OCI-LY3 (cell line): ENCODE measurements around the gene LHPP.

Source experiments
- H2AFZ ChIP-seq: fragments of 200-600, 300-600 bp; shearing (Covaris generic); 2 replicates; pipeline ENCODE4 v1.6.0; 2014; ENCODE audit warnings: antibody characterized with exemption, low read depth, low read length
- H3K27ac ChIP-seq: fragments of 200-600, 300-600 bp; sonication (generic); 2 replicates; pipeline ENCODE4 v1.5.1; 2014; ENCODE audit warnings: mild to moderate bottlenecking, low read length, moderate library complexity, mixed read lengths
- H3K27me3 ChIP-seq: fragments of 200-600, 300-600 bp; sonication (generic); 2 replicates; pipeline ENCODE4 v1.6.1; 2014; ENCODE audit warnings: low read depth, low read length, mixed read lengths
- H3K36me3 ChIP-seq: fragments of 200-600, 300-600 bp; sonication (generic); replicated peaks from 2 replicates; pipeline ENCODE3; 2014; ENCODE audit warnings: low read depth, low read length, mixed read lengths
- H3K4me1 ChIP-seq: fragments of 300-600, 200-600 bp; sonication (generic); 2 replicates; pipeline ENCODE4 v1.6.1; 2014; ENCODE audit warnings: low read length, mixed read lengths
- H3K4me2 ChIP-seq: fragments of 200-600, 300-600 bp; sonication (generic); 2 replicates; pipeline ENCODE4 v1.6.1; 2014; ENCODE audit warnings: low read length, mixed read lengths
- H3K4me3 ChIP-seq: fragments of 300-600, 200-600 bp; sonication (generic); 2 replicates; pipeline ENCODE4 v1.5.1; 2014; ENCODE audit warnings: antibody characterized with exemption, mild to moderate bottlenecking, low read length, moderate library complexity
- H3K79me2 ChIP-seq: fragments of 300-600, 200-600 bp; shearing (Covaris generic); 2 replicates; pipeline ENCODE4 v1.6.1; 2014; ENCODE audit warnings: mild to moderate bottlenecking, low read length, mixed read lengths
- H3K9ac ChIP-seq: fragments of 300-600, 200-600 bp; shearing (Covaris generic); 2 replicates; pipeline ENCODE4 v1.6.0; 2014; ENCODE audit warnings: mild to moderate bottlenecking, low read length, moderate library complexity
- H3K9me3 ChIP-seq: fragments of 200-600, 300-600 bp; shearing (Covaris generic); 2 replicates; pipeline ENCODE4 v1.6.1; 2014; ENCODE audit warnings: low read length, mixed read lengths; ENCODE audit not compliant: insufficient read depth
- H4K20me1 ChIP-seq: fragments of 200-600, 300-600 bp; sonication (generic); 2 replicates; pipeline ENCODE4 v1.6.1; 2016; ENCODE audit warnings: low read length, mixed read lengths; ENCODE audit not compliant: insufficient read depth
- CTCF ChIP-seq: fragments of 200-600, 300-600 bp; sonication (generic); IDR thresholded peaks from 2 replicates; pipeline ENCODE4 v1.5.1; 2014; ENCODE audit warnings: antibody characterized with exemption, low read length, low read depth
- EZH2phosphoT487 ChIP-seq: fragments of 200-600 bp; shearing (Covaris generic); IDR thresholded peaks from 2 replicates; pipeline ENCODE4 v1.6.1; 2018; ENCODE audit warnings: antibody characterized with exemption, mixed run types, low read depth

Gene LHPP

GRCh38 chr10:124622158-124622557, 160.5 kb downstream of the LHPP start:
- peaks cover 29% of the 10 kb centered on the region for H3K4me1 ChIP-seq
- H3K36me3 ChIP-seq, result no peaks in the 10 kb centered on the region
- no peak overlapping the region for H3K4me2 ChIP-seq
- no peaks in the 10 kb centered on the region for H3K9me3 ChIP-seq
- no peak overlapping the region for H3K27ac ChIP-seq
- no peaks in the 10 kb centered on the region for H3K27me3 ChIP-seq
- H3K4me3 ChIP-seq, result no peak overlapping the region
- 0 out of 2 replicates have a peak, but pooled peaks cover 3% of the 10 kb centered on the region for H3K79me2 ChIP-seq
- no peak overlapping the region for H3K9ac ChIP-seq
- peaks cover 63% of the 10 kb centered on the region for H4K20me1 ChIP-seq
- H2AFZ ChIP-seq, result no peak overlapping the region
- no peak for TF ChIP-seq CTCF
- no peak for TF ChIP-seq EZH2phosphoT487

DNA sequence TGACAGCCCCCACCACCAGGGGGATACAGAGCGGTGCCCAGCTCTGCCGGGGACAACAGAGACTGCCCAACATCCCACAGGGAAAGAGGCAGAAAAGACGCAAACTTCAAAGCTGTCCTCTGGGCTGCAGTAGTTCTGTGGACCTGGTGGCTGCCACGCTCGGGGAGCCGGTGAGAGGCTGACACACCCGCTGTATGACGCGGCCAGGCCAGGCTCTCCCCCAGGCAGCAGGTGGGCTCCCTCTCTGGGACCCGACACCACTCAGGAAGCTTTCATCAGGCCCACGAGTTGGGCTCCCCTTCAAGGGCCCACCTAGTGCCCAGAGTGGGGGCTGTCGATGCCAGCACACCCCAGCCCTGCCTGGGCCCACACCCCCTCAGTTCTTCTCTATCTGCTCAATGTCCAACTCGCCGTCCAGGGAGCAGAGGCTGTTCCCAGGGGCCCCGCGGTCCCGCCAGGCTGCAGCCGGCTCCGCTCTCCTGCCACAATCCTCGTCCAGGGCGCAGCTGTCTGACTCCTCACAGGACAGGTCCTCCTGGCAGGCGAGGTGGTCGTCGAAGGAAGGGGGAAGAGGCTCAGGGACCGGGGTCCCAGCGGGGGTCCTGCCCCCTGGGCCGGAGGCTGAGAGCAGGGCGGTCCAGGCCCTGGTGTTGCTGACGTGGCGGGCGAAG, 161.4 kb downstream of the LHPP start:
- peaks cover 65% of the 10 kb centered on the region for H4K20me1 ChIP-seq
- no peaks in the 10 kb centered on the region for H3K36me3 ChIP-seq
- no peaks in the 10 kb centered on the region for H3K27me3 ChIP-seq
- H2AFZ ChIP-seq, result no peak overlapping the region
- H3K4me2 ChIP-seq, result no peak overlapping the region
- H3K4me3 ChIP-seq, result no peak overlapping the region
- no peaks in the 10 kb centered on the region for H3K9me3 ChIP-seq
- TF ChIP-seq CTCF, result no peak
- TF ChIP-seq EZH2phosphoT487, result no peak
- H3K27ac ChIP-seq, result no peak overlapping the region
- peaks cover 38% of the 10 kb centered on the region for H3K4me1 ChIP-seq
- peaks cover 5% of the 10 kb centered on the region; the same call in 1 of the 2 replicates for H3K79me2 ChIP-seq
- H3K9ac ChIP-seq, result no peak overlapping the region

GRCh38 chr10:124624006-124624405, 162.4 kb downstream of the LHPP start:
- Histone ChIP-seq H3K4me2 (no peak overlapping the region), H4K20me1 (peaks cover 70% of the 10 kb centered on the region), H3K27me3 (no peaks in the 10 kb centered on the region), H3K4me3 (no peak overlapping the region), H3K27ac (no peak overlapping the region), H3K36me3 (no peaks in the 10 kb centered on the region), H3K9ac (no peak overlapping the region), H3K9me3 (no peaks in the 10 kb centered on the region), H3K4me1 (peaks cover 38% of the 10 kb centered on the region), H2AFZ (no peak overlapping the region), H3K79me2 (peaks cover 10% of the 10 kb centered on the region; the same call in 1 of the 2 replicates)
- TF ChIP-seq EZH2phosphoT487 (no peak), CTCF (no peak)

DNA sequence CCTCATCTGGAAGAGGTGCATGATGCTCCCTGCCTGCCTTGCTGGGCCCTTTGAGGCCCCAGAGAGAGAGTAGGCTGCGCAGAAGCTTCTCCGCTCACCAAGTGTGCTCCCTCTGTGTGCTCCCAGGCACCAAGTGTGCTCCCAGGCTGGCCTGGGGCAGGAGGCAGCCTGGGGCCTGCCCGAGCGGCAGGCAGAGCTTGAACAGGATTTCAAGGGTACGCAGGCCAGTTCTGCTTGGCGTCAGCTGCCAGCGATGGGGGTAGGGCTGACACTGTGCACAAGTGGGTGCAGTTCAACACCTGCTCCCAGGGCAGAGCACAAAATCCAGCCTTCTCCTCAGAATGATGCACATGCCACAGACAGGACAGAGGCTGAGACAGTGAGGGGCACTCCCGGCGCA, 162.8 kb downstream of the LHPP start:
- Histone ChIP-seq H3K27me3 (no peaks in the 10 kb centered on the region), H3K79me2 (peaks cover 10% of the 10 kb centered on the region; the same call in 1 of the 2 replicates), H3K9ac (no peak overlapping the region), H3K4me3 (no peak overlapping the region), H3K36me3 (no peaks in the 10 kb centered on the region), H4K20me1 (peaks cover 70% of the 10 kb centered on the region), H3K27ac (no peak overlapping the region), H3K4me1 (peaks cover 35% of the 10 kb centered on the region), H3K4me2 (no peak overlapping the region), H2AFZ (no peak overlapping the region), H3K9me3 (no peaks in the 10 kb centered on the region)
- TF ChIP-seq EZH2phosphoT487, result no peak
- TF ChIP-seq CTCF, result no peak
